Activated naive CD4-positive, alpha-beta T cell treated with anti-CD3 and anti-CD28 coated beads, Interleukin-2, amount 50 U/mL, for 72 hours (primary cell): Measurements from ENCODE around the gene RFLNA. TPM values are rescaled to one million over a fixed set of nuclear protein-coding genes. Genes with fewer than 3 reads are reported as not detected.

Experiments
- ATAC-seq, 2 donors: fragments of 150-1000 bp; cut with Tn5 transposase; 2 replicates each; pipeline ENCODE4 v1.10.0; 2021; ENCODE audit warnings: mild to moderate bottlenecking in 2 of 2, moderate library complexity in 2 of 2
- DNase-seq, 2 donors: peaks; one replicate each; pipeline ENCODE4 v3.0.0; 2021 to 2022; ENCODE audit warnings: low spot score in 2 of 2
- H3K27ac Mint-ChIP-seq, 2 donors: one replicate each; pipeline ENCODE4 v1.8.0; 2022; ENCODE audit warnings: mild to moderate bottlenecking in 2 of 2, mixed read lengths in 2 of 2
- H3K36me3 Mint-ChIP-seq, 2 donors: one replicate each; pipeline ENCODE4 v1.8.0; 2022; ENCODE audit warnings: mixed read lengths in 2 of 2
- H3K9me3 Mint-ChIP-seq, 2 donors: one replicate each; pipeline ENCODE4 v1.8.0; 2022; ENCODE audit warnings: mixed read lengths in 2 of 2
- total RNA-seq, 2 donors: library from RNA; stranded (reverse); gene quantifications; one replicate each; pipeline ENCODE4 v1.2.3, GENCODE V29; 2022

The RFLNA gene
- total RNA-seq, 2 donors from 2014 or later = 0.32 TPM; not detected in 1

DNA sequence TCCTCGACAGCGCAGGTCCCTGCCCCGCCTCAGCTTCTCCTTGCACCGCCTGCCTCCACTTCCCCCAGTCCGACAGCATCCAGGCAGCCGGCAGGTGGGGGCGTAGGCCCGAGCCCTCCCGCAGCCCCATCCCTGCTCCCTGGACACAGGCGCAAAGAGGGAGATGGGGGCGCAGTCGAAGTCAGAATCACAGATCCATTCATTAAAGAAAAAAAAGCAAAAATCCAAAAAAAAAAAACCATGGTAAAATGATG lies 41.2 kb downstream of the RFLNA start:
- Mint-ChIP-seq H3K36me3 (peaks cover 0 to 11% of the 10 kb centered on the region in 2 donors), H3K9me3 (no peaks in the 10 kb centered on the region), H3K27ac (peak overlapping the region in 1 of 2 donors; percentile 39)
- DNase-seq (no peak), ATAC-seq (no peak)

DNA sequence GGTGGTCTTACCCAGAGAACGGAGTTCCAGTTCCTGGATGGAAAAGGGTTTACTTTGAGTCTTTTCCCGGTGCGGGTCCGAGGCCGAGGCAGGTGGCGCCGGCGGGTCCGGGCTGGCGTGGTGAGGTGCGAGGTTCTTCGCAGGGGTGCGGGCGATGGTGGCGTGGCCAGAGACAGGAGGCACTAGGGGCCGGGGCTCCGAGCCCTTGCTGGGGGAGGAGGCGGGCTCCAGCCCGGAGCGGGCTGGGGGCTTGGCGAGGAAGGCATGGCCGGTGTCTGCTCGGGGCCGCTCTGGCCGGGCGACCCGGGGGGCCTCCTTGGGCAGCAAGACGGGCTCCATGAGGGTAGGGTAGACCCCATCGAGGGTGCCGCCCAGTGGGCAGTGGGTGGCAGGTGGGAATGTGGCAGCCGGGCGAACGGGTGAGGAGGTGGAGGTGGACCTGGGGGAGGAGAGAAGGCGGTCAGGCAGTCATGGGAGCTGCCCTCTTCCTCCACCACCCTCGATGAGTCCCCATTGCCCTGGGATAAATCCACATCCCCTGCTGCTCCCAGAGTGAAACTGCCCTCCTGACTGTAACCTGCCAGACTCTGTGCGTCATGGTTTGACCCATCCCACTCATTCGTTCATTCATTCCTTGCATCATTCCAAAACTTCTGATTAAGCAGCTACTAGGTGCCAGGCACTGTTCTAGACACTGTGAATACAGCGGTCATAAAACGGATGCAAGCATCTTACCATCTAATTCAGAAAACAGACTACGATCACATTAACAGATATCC lies 42.0 kb downstream of the RFLNA start:
- Mint-ChIP-seq H3K36me3 (peaks cover 0 to 12% of the 10 kb centered on the region in 2 donors), H3K27ac (peak overlapping the region; percentile 39 to 44), H3K9me3 (no peaks in the 10 kb centered on the region)
- ATAC-seq = no peak
- DNase-seq = no peak

DNA sequence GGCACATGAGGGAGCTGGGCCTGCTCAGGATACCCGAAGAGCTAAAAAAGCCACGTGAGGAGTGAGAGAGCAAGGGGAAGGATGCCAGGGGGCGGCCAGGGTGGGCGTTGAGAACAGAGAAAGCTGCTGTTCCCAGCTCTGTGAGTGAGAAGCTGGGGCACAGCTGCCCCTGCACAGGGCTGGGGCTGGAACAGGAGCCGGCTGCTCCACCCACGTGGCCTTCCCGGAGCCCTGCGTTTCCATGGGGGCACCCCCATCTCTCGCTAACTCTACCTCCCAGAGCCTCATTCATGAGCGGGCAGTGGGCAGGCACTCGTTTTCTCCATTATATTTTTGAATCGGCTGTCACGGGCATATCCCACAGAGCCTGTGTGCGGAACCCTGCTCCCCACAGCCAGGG lies 42.7 kb downstream of the RFLNA start:
- H3K36me3 Mint-ChIP-seq = peaks cover 0 to 13% of the 10 kb centered on the region in 2 donors
- no peak for ATAC-seq
- H3K9me3 Mint-ChIP-seq = no peaks in the 10 kb centered on the region

GRCh38 chr12:124338448-124338847 lies 43.6 kb downstream of the RFLNA start:
- ATAC-seq (no peak), DNase-seq (no peak)
- Mint-ChIP-seq H3K9me3 (no peaks in the 10 kb centered on the region), H3K36me3 (peaks cover 0 to 21% of the 10 kb centered on the region in 2 donors), H3K27ac (no peak overlapping the region)

More for the DNA sequence above, 42.7 kb downstream of the RFLNA start:
- no peak for DNase-seq
- H3K27ac Mint-ChIP-seq = peak overlapping the region in 1 of 2 donors; percentile 60

GRCh38 chr12:124338876-124339603 lies 44.1 kb downstream of the RFLNA start:
- Mint-ChIP-seq H3K27ac (no peak overlapping the region), H3K9me3 (no peaks in the 10 kb centered on the region), H3K36me3 (peaks cover 0 to 21% of the 10 kb centered on the region in 2 donors)
- DNase-seq (no peak), ATAC-seq (no peak)

GRCh38 chr12:124340080-124340900 lies 45.4 kb downstream of the RFLNA start:
- Mint-ChIP-seq H3K27ac (no peak overlapping the region), H3K9me3 (no peaks in the 10 kb centered on the region), H3K36me3 (peaks cover 0 to 21% of the 10 kb centered on the region in 2 donors)
- DNase-seq (no peak), ATAC-seq (no peak)

DNA sequence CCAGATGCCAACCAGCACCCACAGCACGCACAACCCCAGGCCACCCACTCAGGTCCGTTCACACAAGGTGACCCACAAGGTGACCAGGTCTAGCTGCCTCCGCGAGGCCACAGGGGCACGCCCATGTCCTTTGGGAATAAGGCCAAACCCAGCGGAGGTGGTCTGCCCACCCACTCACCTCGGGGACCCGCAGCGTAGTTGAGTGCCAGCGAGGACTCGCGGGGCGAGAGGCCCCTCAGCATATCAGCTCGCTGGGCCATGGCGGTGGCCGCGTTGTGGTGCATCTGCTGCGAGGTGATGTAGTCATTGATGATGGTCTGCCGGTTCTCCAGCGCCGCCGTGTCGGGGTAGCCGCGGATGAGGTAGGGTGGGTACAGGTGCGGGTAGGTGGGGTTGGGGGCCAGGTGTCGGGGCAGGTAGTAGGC lies 46.8 kb downstream of the RFLNA start:
- Mint-ChIP-seq H3K27ac (peak overlapping the region in 1 of 2 donors; percentile 48), H3K36me3 (peaks cover 0 to 21% of the 10 kb centered on the region in 2 donors), H3K9me3 (no peaks in the 10 kb centered on the region)
- no peak for ATAC-seq
- no peak for DNase-seq

DNA sequence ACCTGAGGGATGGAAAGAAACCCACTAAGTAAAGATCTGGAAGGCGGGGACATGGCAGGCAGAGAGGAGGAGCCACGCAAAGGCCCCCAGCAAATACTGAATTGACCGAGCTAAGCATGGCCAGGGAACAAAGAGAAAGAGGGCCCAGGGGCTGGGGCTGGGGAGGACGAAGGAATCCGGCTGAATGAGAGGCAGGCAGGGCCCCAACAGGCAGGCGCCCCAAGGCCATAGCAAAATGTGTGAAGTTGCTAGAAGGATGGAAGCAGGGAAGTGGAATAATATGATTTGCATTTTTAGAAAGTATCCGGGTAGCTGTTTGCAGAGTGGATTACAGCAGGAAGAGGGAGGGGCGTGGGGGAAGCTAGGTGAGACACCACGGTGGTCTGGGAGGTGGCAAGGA lies 49.1 kb downstream of the RFLNA start:
- ATAC-seq = no peak
- H3K36me3 Mint-ChIP-seq = peaks cover 0 to 15% of the 10 kb centered on the region in 2 donors
- DNase-seq = no peak

GRCh38 chr12:124344526-124344925 lies 49.6 kb downstream of the RFLNA start:
- Mint-ChIP-seq H3K27ac (peak overlapping the region in 1 of 2 donors; percentile 16), H3K9me3 (no peaks in the 10 kb centered on the region), H3K36me3 (peaks cover 0 to 15% of the 10 kb centered on the region in 2 donors)
- no peak for ATAC-seq
- DNase-seq = no peak

More for the DNA sequence above, 49.1 kb downstream of the RFLNA start:
- Mint-ChIP-seq H3K27ac (peak overlapping the region in 1 of 2 donors; percentile 16), H3K9me3 (no peaks in the 10 kb centered on the region)

DNA sequence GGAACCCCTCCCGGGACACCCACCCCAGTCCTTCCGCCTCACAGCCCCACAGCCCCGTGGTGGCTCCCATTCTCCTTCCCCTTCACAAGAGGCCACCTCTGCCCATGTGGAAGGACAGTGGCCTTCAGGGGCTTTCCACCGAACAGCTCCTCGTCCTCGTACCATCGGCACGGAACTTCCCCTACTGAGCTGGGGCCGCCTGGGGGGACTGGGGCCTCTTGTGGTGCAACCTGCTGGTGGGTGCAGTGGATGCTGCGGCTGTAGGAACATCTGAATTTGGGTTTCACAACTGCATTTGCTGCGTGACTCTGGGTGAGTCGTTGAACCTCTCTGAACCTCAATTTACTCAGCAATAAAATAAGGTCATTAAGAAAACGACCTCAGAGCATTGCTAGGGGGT lies 50.9 kb downstream of the RFLNA start:
- Mint-ChIP-seq H3K9me3 (no peaks in the 10 kb centered on the region), H3K36me3 (peaks cover 0 to 13% of the 10 kb centered on the region in 2 donors), H3K27ac (peak overlapping the region in 1 of 2 donors; percentile 55)
- ATAC-seq = no peak
- DNase-seq = no peak

DNA sequence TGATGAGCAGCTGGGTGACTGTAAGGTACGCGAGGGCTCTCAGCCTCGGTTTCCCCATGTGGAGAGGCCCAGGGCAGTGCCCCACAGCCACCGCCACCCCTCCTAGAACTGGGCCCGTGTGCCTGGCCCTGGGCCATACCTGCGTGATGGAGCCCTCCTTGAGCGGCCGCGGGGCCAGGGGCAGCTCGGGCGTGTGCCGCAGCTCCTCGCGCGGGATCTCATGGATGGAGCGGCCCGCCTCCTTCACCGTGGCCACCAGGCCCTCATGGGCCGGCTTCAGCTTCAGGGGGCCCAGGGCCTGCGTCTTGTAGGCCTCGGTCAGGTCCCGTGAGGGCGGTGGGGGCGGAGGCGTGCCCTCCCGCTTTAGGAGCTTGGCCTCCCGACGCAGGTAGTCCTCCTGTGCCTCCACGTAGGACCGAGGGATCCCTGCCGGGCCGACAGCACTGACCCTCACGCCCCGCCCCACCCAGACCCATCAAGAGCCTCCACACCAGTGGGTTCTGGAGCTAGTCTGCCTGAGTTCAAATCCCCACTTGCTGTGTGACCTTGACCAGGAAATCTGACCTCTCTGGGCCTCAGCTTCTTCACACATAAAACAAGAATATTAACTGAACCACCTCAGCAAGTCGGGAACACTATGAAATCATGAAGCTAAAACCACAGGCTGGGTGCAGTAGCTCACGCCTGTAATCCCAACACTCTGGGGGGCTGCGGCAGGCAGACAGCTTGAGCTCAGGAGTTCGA lies 51.7 kb downstream of the RFLNA start:
- H3K27ac Mint-ChIP-seq = no peak overlapping the region
- ATAC-seq (no peak), DNase-seq (no peak)
- peaks cover 0 to 9% of the 10 kb centered on the region in 2 donors for H3K36me3 Mint-ChIP-seq
- H3K9me3 Mint-ChIP-seq = no peaks in the 10 kb centered on the region

GRCh38 chr12:124347335-124347734 lies 52.4 kb downstream of the RFLNA start:
- peaks cover 0 to 9% of the 10 kb centered on the region in 2 donors for H3K36me3 Mint-ChIP-seq
- ATAC-seq (no peak), DNase-seq (no peak)
- no peak overlapping the region for H3K27ac Mint-ChIP-seq
- no peaks in the 10 kb centered on the region for H3K9me3 Mint-ChIP-seq

DNA sequence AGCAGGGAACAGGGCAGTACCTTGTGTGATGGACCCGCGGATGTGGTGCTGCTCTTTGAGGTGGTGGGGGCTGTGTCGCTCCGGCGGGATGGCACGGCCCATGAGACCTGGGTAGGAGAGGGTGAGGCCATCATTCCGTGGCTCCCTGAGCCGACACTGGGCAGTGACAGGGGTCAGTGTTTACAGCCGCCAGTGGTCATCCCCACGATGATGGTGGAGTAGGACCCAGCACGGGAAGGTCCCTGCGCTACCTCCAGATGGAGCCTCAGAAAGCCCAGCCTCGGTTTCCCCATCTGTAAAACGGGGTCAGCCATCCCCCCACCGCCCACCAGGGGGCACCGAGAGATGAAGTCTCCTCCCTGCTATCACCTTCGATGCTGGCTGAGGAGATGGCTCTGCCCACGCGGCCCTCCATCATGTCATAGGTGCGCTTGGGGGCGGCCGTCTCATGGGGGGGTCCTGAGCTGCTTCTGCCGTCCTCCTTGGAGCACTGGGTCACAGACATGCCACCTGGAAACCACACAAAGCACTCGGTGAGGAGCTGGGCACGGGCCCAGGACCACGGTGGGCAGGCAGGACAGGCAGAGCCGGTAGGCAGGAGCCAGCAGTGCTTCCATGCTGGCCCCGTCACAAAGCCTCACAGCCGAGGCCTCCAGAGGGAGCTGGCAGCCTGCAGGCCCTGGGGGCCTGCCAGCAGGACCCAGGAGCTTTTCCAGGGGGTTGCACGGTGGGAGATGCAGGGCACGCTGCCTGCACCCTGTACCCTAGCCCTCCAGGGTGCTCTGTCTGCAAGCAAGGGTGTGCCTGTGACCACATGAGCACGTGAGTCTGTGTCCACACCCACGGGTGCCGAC lies 53.1 kb downstream of the RFLNA start:
- ATAC-seq = peak in 1 of 2 donors; percentile 24
- Mint-ChIP-seq H3K9me3 (no peaks in the 10 kb centered on the region), H3K36me3 (peaks cover 0 to 3% of the 10 kb centered on the region in 2 donors), H3K27ac (no peak overlapping the region)
- DNase-seq = peak in 1 of 2 donors; percentile 28

- DNase-seq (no peak), ATAC-seq (no peak)
- H3K9me3 Mint-ChIP-seq = no peaks in the 10 kb centered on the region
- no peak overlapping the region for H3K27ac Mint-ChIP-seq
- no peaks in the 10 kb centered on the region for H3K36me3 Mint-ChIP-seq
Observed at GRCh38 chr12:124348659-124349380, 53.9 kb downstream of the RFLNA start.

DNA sequence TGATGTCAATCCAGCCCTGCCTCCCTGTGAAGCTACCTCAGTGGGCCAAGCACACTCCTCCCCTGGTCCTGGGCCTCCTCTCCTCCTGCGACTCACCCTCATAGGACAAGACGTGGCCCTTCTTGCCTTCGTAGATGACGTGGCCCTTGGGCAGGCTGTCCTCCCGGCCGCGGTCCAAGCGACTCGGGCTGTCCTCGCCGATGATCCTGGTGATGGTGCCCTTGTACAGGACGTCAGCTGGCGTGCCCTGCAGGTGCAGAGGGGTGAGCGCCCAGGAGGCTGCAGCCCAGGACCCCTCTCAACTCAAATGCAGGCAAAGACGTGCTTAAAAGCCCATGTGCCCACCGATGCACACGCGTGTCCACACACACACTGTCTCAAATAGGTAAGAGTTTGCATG lies 55.6 kb downstream of the RFLNA start:
- no peak for DNase-seq
- H3K36me3 Mint-ChIP-seq = no peaks in the 10 kb centered on the region
- H3K27ac Mint-ChIP-seq = peak overlapping the region in 1 of 2 donors; percentile 49
- H3K9me3 Mint-ChIP-seq = no peaks in the 10 kb centered on the region
- no peak for ATAC-seq
